Activated naive CD4-positive, alpha-beta T cell (primary cell): ENCODE data around the gene SELENON.

Experiments
- DNase-seq, 4 experiments: peaks; one replicate each; lab custom pipeline; 2025; lab: John Stamatoyannopoulos, UW

SELENON gene

GRCh38 chr1:25864434-25864833, 64.4 kb downstream of the SELENON start:
- no peak for DNase-seq

GRCh38 chr1:25866288-25866687, 66.3 kb downstream of the SELENON start:
- DNase-seq, result no peak

GRCh38 chr1:25867210-25867991, 67.4 kb downstream of the SELENON start:
- no peak for DNase-seq
